GM12873 (cell line): ENCODE data around the gene DENND1B.

Source experiments
- CTCF ChIP-seq: IDR thresholded peaks from 2 replicates; pipeline ENCODE4 v1.5.1; 2012; ENCODE audit warnings: low read depth, mild to moderate bottlenecking, moderate library complexity, low read length, control low read depth; ENCODE audit not compliant: insufficient read depth; ENCODE audit errors: missing control alignments

Gene DENND1B

DNA sequence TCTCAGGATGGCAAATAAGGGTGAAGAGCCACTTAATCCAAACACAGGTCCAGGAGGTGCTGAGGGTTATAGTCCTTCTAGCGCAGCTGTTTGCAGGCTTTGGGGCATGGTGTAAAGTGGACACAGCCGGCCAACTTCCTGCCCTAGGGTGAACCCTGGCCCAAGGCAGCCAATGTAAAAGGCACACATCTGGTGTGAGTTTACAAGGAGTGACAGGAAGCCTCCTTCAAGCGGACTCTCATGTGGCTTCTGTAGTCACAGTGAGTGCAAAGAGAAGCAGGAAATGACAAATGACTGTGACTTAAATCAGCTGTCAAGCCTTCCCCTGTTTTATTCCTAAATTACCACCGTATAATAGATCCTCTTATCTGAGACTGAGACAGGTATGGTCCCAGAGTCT is 294.2 kb downstream of the DENND1B start:
- no peak for TF ChIP-seq CTCF

DNA sequence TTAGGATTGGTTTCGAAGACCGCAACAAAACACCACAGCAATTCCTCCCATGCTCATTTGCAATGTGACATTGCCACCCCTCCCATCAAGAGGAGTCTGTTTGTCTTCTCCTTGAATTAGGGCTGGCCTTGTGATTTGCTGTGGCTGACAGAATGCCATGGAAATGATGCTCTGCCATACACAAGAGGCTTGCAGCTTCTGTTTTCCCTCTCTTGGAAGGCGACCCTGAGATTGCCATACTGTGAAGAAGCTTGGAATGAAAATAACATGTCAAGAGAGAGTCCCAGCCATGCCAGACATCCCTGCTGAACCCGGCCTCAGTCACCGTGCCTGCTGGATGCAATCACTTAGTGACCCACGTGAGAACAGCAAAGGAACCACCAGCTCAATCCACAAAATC is 294.8 kb downstream of the DENND1B start:
- no peak for TF ChIP-seq CTCF

- no peak for TF ChIP-seq CTCF
These were observed 303.1 kb downstream of the DENND1B start for GRCh38 chr1:197472141-197472540.

DNA sequence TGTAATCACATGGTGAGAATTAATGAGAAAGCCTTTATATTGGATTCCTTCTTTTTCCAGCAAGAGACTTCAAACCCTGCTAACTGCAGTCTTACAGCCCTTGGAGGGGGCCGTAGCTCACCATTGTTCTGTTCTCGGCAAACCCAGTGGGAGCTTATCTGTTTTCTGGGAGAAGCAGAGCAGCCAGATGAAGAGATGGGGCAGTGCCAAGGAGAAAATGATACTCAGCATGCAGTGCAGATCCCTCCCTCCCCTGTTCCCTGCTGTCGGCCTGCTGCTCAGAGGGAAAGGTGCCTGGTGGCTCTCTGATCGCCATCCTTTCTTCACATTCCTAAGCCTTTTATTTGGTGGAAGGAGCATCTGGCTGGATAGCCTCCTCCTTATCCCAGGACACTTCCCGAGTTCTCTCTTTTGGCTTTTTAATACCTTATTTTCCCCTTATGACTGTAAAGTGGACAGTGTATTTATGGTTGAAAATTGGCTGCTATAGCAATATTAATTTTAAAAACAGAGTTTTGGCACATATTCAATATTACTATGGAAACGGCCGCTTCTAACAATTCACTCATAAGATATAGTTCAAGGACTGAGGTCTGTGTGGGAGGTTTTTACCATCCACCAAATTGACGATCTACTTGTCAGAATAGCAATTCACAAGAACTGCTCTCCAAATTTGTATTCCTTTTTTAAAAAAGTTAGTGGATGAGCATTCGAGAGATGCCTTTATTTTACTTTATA is 303.9 kb downstream of the DENND1B start:
- TF ChIP-seq CTCF = no peak

DNA sequence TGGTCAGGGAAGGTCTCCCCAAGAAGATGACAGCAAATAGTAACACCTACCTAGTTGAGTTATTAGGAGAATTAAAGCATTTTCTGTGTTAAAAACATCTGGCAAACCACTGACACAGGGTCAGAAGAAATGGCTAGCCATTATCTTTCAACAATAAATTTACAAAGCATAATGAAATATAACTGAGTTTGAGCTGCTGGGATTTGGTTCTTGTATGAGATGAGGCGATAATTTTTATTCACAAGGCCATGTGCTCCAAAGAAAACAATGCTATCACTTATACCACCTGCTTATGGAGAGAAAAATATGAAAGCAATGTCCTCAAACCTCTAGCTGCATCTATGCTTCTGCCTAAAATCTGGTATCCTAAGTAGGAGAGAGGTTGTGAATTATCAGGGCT is 304.9 kb downstream of the DENND1B start:
- no peak for TF ChIP-seq CTCF

GRCh38 chr1:197469620-197470210 is 305.6 kb downstream of the DENND1B start:
- TF ChIP-seq CTCF = no peak

DNA sequence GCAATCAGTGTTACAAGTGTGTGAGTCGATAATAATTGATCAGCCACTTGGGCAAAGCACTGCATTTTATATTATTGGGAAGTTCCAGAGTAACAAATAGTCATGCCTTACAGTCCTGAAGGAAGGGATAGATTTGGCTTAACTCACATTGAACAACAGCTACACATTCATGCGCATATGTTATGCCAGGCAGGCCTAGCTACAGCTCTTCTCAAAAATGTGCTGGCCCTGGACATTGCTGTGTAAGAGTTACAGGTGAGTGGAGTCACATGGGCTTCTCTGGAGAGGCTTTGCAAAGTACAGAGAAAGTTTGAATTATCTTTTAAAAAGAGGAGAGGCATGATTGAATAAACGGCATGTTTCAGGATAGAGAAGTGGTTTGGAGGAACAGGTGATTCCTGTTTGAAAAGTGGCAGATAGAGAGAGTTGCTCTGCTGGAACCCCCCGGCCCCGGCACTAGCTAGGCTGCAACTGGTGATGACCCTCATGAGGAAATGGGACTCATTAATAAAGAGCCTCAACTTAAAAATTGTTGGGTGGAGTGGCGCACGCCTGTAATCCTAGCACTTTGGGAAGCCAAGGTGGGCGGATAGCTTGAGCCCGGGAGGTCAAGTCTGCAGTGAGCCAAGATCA is 306.6 kb downstream of the DENND1B start:
- no peak for TF ChIP-seq CTCF
